ENCODE measurements around the gene XPNPEP3.
A peak's percentile ranks its signal among the peaks of the same experiment; 100 is the strongest.

XPNPEP3 gene

GRCh38 chr22:40950962-40951794 is 94.2 kb downstream of the XPNPEP3 start, which contains the start of gene RBX1:
Gene RBX1 (plus strand): TSS chr22:40951378. CDS start chr22:40951399, 21 bp downstream.
- peak within 1 kb of the TSS; percentile 94 for H3K4me3 ChIP-seq (ENCODE audit: low read length)
- no peak for TF ChIP-seq ZNF274 (IDR thresholded peaks at IDR 0.05; ENCODE audit: low read depth, low read length)

GRCh38 chr22:40951795-40952605 is 95.1 kb downstream of the XPNPEP3 start:
- TF ChIP-seq ZNF274 (IDR thresholded peaks at IDR 0.05; ENCODE audit: low read depth, low read length), result no peak
- H3K4me3 ChIP-seq (ENCODE audit: low read length), result peak overlapping the region; percentile 94

- no peak for TF ChIP-seq ZNF274 (IDR thresholded peaks at IDR 0.05; ENCODE audit: low read depth, low read length)
- no peak overlapping the region for H3K4me3 ChIP-seq (ENCODE audit: low read length)
These were observed 96.5 kb downstream of the XPNPEP3 start for GRCh38 chr22:40953471-40953870.

- TF ChIP-seq ZNF274 (IDR thresholded peaks at IDR 0.05; ENCODE audit: low read depth, low read length), result no peak
- no peak overlapping the region for H3K4me3 ChIP-seq (ENCODE audit: low read length)
These were observed 97.2 kb downstream of the XPNPEP3 start for GRCh38 chr22:40954113-40954512.

- no peak for TF ChIP-seq ZNF274 (IDR thresholded peaks at IDR 0.05; ENCODE audit: low read depth, low read length)
- no peak overlapping the region for H3K4me3 ChIP-seq (ENCODE audit: low read length)
These were observed 98.6 kb downstream of the XPNPEP3 start for GRCh38 chr22:40955571-40955970.

- H3K4me3 ChIP-seq (ENCODE audit: low read length), result no peak overlapping the region
- no peak for TF ChIP-seq ZNF274 (IDR thresholded peaks at IDR 0.05; ENCODE audit: low read depth, low read length)
These were observed 100.7 kb downstream of the XPNPEP3 start for GRCh38 chr22:40957601-40958000.

GRCh38 chr22:40958299-40958698 is 101.4 kb downstream of the XPNPEP3 start:
- no peak for TF ChIP-seq ZNF274 (IDR thresholded peaks at IDR 0.05; ENCODE audit: low read depth, low read length)
- no peak overlapping the region for H3K4me3 ChIP-seq (ENCODE audit: low read length)

GRCh38 chr22:40960145-40960544 is 103.2 kb downstream of the XPNPEP3 start:
- no peak overlapping the region for H3K4me3 ChIP-seq (ENCODE audit: low read length)
- no peak for TF ChIP-seq ZNF274 (IDR thresholded peaks at IDR 0.05; ENCODE audit: low read depth, low read length)

GRCh38 chr22:40965936-40966725 is 109.2 kb downstream of the XPNPEP3 start:
- no peak for TF ChIP-seq ZNF274 (IDR thresholded peaks at IDR 0.05; ENCODE audit: low read depth, low read length)
- H3K4me3 ChIP-seq (ENCODE audit: low read length), result no peak overlapping the region

- TF ChIP-seq ZNF274 (IDR thresholded peaks at IDR 0.05; ENCODE audit: low read depth, low read length), result no peak
- no peak overlapping the region for H3K4me3 ChIP-seq (ENCODE audit: low read length)
These were observed 109.8 kb downstream of the XPNPEP3 start for GRCh38 chr22:40966726-40967085.

GRCh38 chr22:40967111-40967760 is 110.3 kb downstream of the XPNPEP3 start:
- H3K4me3 ChIP-seq (ENCODE audit: low read length), result no peak overlapping the region
- TF ChIP-seq ZNF274 (IDR thresholded peaks at IDR 0.05; ENCODE audit: low read depth, low read length), result no peak

- no peak overlapping the region for H3K4me3 ChIP-seq (ENCODE audit: low read length)
- no peak for TF ChIP-seq ZNF274 (IDR thresholded peaks at IDR 0.05; ENCODE audit: low read depth, low read length)
These were observed 115.6 kb downstream of the XPNPEP3 start for GRCh38 chr22:40972587-40972986.

GRCh38 chr22:40973144-40973543 is 116.2 kb downstream of the XPNPEP3 start:
- no peak overlapping the region for H3K4me3 ChIP-seq (ENCODE audit: low read length)
- no peak for TF ChIP-seq ZNF274 (IDR thresholded peaks at IDR 0.05; ENCODE audit: low read depth, low read length)

- TF ChIP-seq ZNF274 (IDR thresholded peaks at IDR 0.05; ENCODE audit: low read depth, low read length), result no peak
- no peak overlapping the region for H3K4me3 ChIP-seq (ENCODE audit: low read length)
These were observed 118.4 kb downstream of the XPNPEP3 start for GRCh38 chr22:40975366-40975765.
